Amniotic epithelial cell (primary cell): ENCODE data around the gene SMAD5.

ENCODE experiments used
- DNase-seq: peaks from one replicate; pipeline ENCODE4 v3.0.0-alpha.2; 2010; ENCODE audit warnings: low read depth

SMAD5 gene

GRCh38 chr5:136222580-136223235 lies 90.1 kb downstream of the SMAD5 start:
- DNase-seq, result no peak

GRCh38 chr5:136225796-136226195 lies 93.2 kb downstream of the SMAD5 start:
- no peak for DNase-seq

GRCh38 chr5:136226401-136226800 lies 93.8 kb downstream of the SMAD5 start:
- no peak for DNase-seq

- DNase-seq, result no peak
These were observed 95.6 kb downstream of the SMAD5 start for GRCh38 chr5:136228136-136228757.

- no peak for DNase-seq
These were observed 97.5 kb downstream of the SMAD5 start for GRCh38 chr5:136230176-136230575.

- no peak for DNase-seq
These were observed 99.7 kb downstream of the SMAD5 start for GRCh38 chr5:136232316-136232715.
